Suprapubic skin (tissue), 4 donors: ENCODE measurements around the gene PLXDC2. TPM values are rescaled to one million over a fixed set of nuclear protein-coding genes. Genes with fewer than 3 reads are reported as not detected.
A peak's percentile ranks its signal among the peaks of the same experiment; 100 is the strongest.

Source experiments
- DNase-seq, 2 donors: peaks; one replicate each; pipeline ENCODE4 v3.0.0-alpha.2; 2019; ENCODE audit warnings: low spot score in 2 of 2
- H3K27ac ChIP-seq: fragments of 200-600 bp; sonication (generic); one replicate; pipeline ENCODE4 v1.5.1; 2019
- H3K27me3 ChIP-seq: fragments of 200-600 bp; sonication (generic); one replicate; pipeline ENCODE4 v1.5.1; 2019
- H3K36me3 ChIP-seq: fragments of 200-600 bp; sonication (generic); one replicate; pipeline ENCODE4 v1.5.1; 2019
- H3K4me1 ChIP-seq: fragments of 200-600 bp; sonication (generic); one replicate; pipeline ENCODE4 v1.5.1; 2019
- H3K4me3 ChIP-seq: fragments of 200-600 bp; sonication (generic); one replicate; pipeline ENCODE4 v1.5.1; 2019; ENCODE audit warnings: mild to moderate bottlenecking
- H3K9me3 ChIP-seq: fragments of 200-600 bp; sonication (generic); one replicate; pipeline ENCODE4 v1.5.1; 2019
- EP300 ChIP-seq: sonication (generic); formaldehyde crosslinking; IDR thresholded peaks from one replicate; pipeline ENCODE4 v1.6.1; 2017; ENCODE audit warnings: antibody characterized with exemption
- POLR2A ChIP-seq, 2 donors: fragments of 450-650 bp; IDR thresholded peaks; one replicate each; pipeline ENCODE4 v1.6.1; 2017; ENCODE audit warnings: antibody characterized with exemption in 2 of 2, mild to moderate bottlenecking in 2 of 2, moderate library complexity in 2 of 2
- POLR2AphosphoS5 ChIP-seq, 3 donors: sonication (generic); formaldehyde crosslinking; IDR thresholded peaks; one replicate each; pipeline ENCODE4 v1.6.1; 2017; ENCODE audit warnings: antibody characterized with exemption in 3 of 3
- WGBS: methylation state at CpG from one replicate; pipeline ENCODE4 v1.1.5; 2018; 5-methylcytosine and 5-hydroxymethylcytosine counted together
- total RNA-seq, 4 donors: library from RNA; depleted of rRNA; stranded (reverse); fragments of >200 nt; gene quantifications; one replicate each; pipeline ENCODE4 v1.1.0, GENCODE V29; 2016
- TF ChIP-seq, protein P1 (sequence below), 2 donors: fragments of 200-600 bp in 1 of 2; fragments of 450-650 bp in 1 of 2; sonication (generic) in 1 of 2; IDR thresholded peaks; one replicate each; pipeline ENCODE4 v1.5.1; 2016 to 2019; ENCODE audit warnings: antibody characterized with exemption in 2 of 2, mild to moderate bottlenecking in 1 of 2, moderate library complexity in 1 of 2

The PLXDC2 gene
- total RNA-seq, 4 donors from 2014 or later, result 93.0 to 97.0 (median 95.0) TPM

DNA sequence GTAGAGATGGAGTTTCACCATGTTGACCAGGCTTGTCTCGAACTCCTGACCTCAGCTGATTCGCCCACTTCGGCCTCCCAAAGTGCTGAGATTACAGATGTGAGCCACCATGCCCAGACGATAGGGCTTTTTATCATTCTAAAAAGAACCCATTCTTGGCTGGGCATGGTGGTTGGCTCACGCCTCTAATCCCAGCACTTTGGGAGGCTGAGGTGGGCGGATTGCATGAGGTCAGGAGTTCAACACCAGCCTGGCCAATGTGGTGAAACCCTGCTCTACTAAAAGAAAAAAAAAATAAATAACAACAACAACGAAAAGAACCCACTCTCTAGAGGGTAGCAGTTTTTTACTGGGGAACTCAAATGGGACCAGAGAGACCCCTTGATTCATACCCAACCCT is 112.7 kb downstream of the PLXDC2 start:
- Histone ChIP-seq H3K36me3 (no peaks in the 10 kb centered on the region), H3K27ac (peak overlapping the region; percentile 30), H3K4me3 (no peak overlapping the region), H3K27me3 (no peaks in the 10 kb centered on the region), H3K9me3 (no peaks in the 10 kb centered on the region), H3K4me1 (peaks cover 39% of the 10 kb centered on the region)
- 77% methylated on average over 7 of the region's 7 CpGs for WGBS
- TF ChIP-seq POLR2AphosphoS5 (IDR thresholded peaks at IDR 0.05) (no peak), EP300 (no peak), POLR2A (IDR thresholded peaks at IDR 0.05) (no peak)
- TF ChIP-seq, protein P1, sequence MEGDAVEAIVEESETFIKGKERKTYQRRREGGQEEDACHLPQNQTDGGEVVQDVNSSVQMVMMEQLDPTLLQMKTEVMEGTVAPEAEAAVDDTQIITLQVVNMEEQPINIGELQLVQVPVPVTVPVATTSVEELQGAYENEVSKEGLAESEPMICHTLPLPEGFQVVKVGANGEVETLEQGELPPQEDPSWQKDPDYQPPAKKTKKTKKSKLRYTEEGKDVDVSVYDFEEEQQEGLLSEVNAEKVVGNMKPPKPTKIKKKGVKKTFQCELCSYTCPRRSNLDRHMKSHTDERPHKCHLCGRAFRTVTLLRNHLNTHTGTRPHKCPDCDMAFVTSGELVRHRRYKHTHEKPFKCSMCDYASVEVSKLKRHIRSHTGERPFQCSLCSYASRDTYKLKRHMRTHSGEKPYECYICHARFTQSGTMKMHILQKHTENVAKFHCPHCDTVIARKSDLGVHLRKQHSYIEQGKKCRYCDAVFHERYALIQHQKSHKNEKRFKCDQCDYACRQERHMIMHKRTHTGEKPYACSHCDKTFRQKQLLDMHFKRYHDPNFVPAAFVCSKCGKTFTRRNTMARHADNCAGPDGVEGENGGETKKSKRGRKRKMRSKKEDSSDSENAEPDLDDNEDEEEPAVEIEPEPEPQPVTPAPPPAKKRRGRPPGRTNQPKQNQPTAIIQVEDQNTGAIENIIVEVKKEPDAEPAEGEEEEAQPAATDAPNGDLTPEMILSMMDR (IDR thresholded peaks at IDR 0.05), result no peak
- DNase-seq, result no peak

DNA sequence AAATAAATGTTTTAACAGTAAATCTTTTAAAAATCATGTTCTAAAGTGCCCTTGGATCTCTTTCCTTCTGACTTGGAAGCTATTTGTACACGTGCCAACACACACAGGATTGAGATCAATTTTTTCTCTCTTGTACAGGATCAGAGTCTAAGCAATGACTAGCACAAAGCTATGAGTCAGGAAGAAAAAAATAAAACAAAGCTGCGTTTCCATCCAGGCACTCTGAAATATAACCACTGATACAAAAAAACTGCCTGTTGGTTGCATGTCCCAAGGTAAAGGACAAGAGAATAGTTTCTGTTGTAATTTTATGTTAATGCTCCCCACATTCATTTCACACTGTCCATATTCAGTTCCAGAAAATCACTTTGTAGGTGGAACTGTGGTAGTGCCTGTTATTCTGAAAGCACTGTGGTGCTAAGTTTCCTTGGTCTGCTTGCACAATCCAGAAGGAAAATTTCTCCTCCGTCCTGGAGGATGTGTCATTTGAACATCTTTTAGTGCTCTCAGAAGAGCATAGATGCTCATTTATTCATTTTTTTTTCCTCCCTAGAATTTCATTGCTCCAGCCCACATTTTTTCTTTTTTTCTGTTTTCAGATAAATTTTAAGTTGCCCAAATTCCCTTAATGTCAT is 113.4 kb downstream of the PLXDC2 start:
- no peak overlapping the region for H3K4me3 ChIP-seq
- 16% methylated on average over 3 of the region's 3 CpGs for WGBS
- peaks cover 39% of the 10 kb centered on the region for H3K4me1 ChIP-seq
- H3K27ac ChIP-seq, result peak overlapping the region; percentile 30
- TF ChIP-seq, protein P1 (IDR thresholded peaks at IDR 0.05), result no peak
- TF ChIP-seq POLR2AphosphoS5 (IDR thresholded peaks at IDR 0.05), result no peak
- TF ChIP-seq POLR2A (IDR thresholded peaks at IDR 0.05), result no peak
- no peak for TF ChIP-seq EP300
- H3K36me3 ChIP-seq, result no peaks in the 10 kb centered on the region
- H3K27me3 ChIP-seq, result no peaks in the 10 kb centered on the region
- H3K9me3 ChIP-seq, result no peaks in the 10 kb centered on the region
- DNase-seq, result no peak

DNA sequence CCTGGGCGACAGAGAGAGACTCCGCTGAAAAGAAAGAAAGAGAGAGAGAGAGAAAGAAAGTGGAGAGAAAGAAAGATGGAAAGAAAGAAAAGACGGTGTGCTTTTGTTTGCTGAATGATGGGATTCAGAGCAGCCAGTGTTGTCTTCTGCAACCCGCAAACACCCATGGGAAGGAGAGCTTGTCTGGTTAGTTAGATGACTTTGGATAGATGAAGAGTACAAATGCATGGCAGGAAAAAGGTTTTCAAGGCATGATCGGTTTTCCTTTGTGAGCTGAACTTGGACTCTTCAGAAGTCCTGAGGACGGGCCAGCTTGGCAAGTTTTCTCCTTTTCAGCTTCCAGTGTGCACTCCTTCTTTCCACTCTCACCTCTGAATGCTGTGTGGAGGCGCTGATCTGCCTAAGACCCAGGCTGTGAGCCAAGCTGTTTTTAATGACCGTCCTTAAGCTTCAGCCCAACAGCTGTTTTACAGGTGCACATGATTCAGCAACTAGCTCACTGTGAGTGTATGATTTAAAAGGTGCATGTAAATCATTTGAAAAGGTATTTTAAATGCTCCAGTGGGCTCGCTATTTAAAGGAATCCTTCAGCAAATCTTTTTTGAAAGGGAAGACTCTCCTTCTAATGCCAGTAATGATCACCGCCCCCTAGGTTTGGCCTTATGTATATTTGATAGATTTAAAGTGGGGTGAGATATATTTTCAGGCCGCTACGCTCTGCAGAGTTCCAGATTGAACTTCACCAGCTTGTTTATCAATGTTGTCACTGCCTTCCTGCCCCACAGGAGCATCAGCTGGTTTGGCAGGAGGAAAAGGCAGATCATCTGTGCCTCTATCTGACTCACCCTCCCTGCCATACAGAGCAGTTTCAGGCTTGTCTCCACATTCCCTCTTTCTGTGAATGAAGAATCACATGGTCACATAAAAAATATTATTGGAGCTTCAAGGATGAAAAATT is 115.0 kb downstream of the PLXDC2 start:
- WGBS, result 40% methylated on average over 12 of the region's 12 CpGs
- Histone ChIP-seq H3K36me3 (no peaks in the 10 kb centered on the region), H3K4me3 (no peak overlapping the region), H3K9me3 (no peaks in the 10 kb centered on the region), H3K27ac (peak overlapping the region; percentile 76), H3K4me1 (peaks cover 39% of the 10 kb centered on the region), H3K27me3 (no peaks in the 10 kb centered on the region)
- TF ChIP-seq, protein P1 (IDR thresholded peaks at IDR 0.05), result no peak
- TF ChIP-seq POLR2AphosphoS5 (IDR thresholded peaks at IDR 0.05), result no peak
- TF ChIP-seq EP300, result no peak
- TF ChIP-seq POLR2A (IDR thresholded peaks at IDR 0.05), result no peak
- DNase-seq, result no peak

DNA sequence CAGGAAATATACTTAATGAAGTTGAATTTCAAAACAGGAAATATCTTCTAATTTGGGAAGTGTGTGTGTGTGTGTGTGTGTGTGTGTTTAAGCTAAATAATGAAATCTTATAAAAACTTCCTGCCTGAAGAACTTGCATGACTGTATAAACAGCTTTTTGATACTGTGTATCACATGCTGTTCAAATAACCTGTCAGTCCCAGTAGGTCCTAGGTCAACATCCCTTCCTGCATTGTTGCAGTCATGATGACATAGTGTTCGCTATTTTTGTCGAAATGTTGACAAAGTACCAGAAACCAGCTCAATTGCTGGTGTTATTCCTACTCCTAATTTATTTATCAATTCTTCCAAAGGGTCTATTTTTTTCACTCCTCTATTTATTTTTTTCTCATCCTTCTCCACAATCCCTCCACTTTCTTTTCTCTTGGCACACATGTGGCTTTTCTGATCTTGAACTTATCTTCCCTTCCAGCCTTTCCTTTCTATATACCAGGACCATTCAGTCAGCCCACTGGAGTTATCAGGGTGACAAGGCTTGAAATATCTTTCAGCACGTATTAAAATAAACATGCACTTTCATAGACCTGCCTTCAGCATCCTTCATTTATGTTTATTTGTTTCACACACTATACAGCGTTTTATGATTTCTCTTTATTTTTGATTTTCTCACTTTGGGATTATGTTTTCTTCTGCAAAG is 115.8 kb downstream of the PLXDC2 start:
- H3K4me1 ChIP-seq, result peaks cover 39% of the 10 kb centered on the region
- WGBS, result 56% methylated on average over 4 of the region's 4 CpGs
- peak overlapping the region; percentile 76 for H3K27ac ChIP-seq
- no peak for TF ChIP-seq POLR2A (IDR thresholded peaks at IDR 0.05)
- TF ChIP-seq, protein P1 (IDR thresholded peaks at IDR 0.05), result no peak
- no peak for TF ChIP-seq POLR2AphosphoS5 (IDR thresholded peaks at IDR 0.05)
- TF ChIP-seq EP300, result no peak
- no peaks in the 10 kb centered on the region for H3K9me3 ChIP-seq
- H3K36me3 ChIP-seq, result no peaks in the 10 kb centered on the region
- no peak for DNase-seq
- no peaks in the 10 kb centered on the region for H3K27me3 ChIP-seq
- H3K4me3 ChIP-seq, result no peak overlapping the region
